Measurements from ENCODE around the gene PRX. TPM values are rescaled to one million over a fixed set of nuclear protein-coding genes. Genes with fewer than 3 reads are reported as not detected.

PRX gene
- total RNA-seq, 1 donor from 2014 or later, result 3.3 TPM

DNA sequence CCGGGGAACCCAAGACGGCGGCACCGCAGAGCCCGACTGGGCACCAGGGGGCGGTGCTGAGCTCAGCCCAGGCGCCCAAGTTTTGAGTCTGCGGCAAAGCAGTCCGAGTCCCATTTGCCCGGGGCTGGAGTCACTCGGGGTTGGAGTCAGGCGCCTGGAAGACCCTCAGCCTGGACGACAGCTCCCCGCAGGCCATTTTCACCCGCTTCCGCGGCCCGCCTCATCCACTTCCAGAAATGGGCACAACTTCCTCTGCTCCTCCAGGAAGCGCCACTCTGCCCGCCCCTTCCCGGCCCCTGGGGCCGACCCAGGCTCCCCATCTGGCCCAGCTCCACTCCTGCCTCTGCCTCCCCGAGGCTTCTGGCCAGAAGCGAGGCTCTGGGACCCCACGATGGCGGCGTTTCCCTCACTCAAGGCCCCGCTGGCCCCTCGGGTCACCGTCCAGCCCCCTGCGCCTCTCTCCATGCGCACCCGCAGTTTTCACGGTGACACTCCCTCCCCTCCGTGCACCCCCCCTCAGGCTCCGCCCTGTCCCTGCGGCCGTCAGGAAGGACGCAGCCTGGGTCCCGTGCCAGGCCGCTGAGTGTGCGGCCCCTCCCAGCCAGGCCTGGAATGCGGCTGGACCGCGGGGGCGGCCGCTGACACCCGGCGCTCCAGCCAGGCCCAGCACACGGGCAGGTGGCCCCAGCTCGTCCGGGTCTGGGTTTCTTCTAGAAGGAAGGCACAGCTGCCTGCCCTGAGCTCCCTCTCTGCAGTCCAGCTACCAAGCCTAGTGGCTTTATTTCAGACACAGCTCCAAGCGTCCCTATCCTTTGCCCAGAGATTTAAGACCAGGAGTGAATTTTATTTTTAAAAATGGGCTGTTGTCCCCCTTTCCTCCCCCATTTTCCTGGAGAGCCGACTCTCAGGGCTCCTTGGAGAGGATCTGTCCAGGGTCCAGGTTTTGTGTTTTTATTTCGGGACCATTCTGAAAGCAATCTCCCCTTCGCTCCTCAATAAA is 7.9 kb upstream of the PRX start:
- intact Hi-C loops (cut with micrococcal nuclease), result no loop called here
- peak overlapping the region; percentile 99 for H3K27ac ChIP-seq (replicated peaks)
- H3K27me3 ChIP-seq (ENCODE audit: low read depth), result no peaks in the 10 kb centered on the region
- peaks cover 74% of the 10 kb centered on the region for H3K4me1 ChIP-seq
- H3K36me3 ChIP-seq, result peaks cover 13% of the 10 kb centered on the region
- H3K4me3 ChIP-seq, result peak overlapping the region; percentile 72
- TF ChIP-seq, protein P1, sequence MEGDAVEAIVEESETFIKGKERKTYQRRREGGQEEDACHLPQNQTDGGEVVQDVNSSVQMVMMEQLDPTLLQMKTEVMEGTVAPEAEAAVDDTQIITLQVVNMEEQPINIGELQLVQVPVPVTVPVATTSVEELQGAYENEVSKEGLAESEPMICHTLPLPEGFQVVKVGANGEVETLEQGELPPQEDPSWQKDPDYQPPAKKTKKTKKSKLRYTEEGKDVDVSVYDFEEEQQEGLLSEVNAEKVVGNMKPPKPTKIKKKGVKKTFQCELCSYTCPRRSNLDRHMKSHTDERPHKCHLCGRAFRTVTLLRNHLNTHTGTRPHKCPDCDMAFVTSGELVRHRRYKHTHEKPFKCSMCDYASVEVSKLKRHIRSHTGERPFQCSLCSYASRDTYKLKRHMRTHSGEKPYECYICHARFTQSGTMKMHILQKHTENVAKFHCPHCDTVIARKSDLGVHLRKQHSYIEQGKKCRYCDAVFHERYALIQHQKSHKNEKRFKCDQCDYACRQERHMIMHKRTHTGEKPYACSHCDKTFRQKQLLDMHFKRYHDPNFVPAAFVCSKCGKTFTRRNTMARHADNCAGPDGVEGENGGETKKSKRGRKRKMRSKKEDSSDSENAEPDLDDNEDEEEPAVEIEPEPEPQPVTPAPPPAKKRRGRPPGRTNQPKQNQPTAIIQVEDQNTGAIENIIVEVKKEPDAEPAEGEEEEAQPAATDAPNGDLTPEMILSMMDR (IDR thresholded peaks at IDR 0.05; ENCODE audit: borderline replicate concordance), result peak; percentile 91
- peak; percentile 95 for DNase-seq
- no peaks in the 10 kb centered on the region for H3K9me3 ChIP-seq (replicated peaks)

DNA sequence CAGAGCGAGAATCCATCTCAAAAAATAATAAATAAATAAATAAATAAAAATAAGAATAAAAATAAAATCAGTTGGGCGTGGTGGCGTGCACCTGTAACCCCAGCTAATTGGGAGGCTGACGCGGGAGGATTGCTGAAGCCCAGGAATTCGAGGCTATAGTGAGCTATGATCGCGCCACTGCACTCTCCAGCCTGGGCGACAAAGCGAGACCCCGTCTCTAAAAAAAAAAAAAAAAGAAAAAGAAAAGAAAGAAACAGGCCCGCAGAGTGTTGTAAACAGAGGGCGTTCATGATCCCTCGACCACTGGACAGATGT is 7.2 kb upstream of the PRX start:
- intact Hi-C loops (cut with micrococcal nuclease), result no loop called here

DNA sequence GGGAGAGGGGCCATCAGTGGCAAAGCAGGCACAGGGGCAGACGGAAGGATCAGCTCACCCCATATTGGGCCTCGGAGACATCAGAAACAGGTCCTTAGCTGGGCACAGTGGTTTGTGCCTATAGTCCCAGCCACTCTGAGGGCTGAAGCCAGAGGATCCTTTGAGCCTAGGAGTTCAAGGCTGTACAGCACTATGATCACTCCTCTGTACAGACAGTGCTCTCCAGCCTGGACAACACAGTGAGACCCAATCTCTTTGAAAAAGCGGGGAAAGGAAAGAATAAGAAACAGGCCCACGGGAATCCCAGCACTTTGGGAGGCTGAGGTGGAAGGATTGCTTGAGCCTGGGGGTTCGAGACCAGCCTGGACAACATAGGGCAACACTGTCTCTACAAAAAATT is 6.6 kb upstream of the PRX start:
- H3K4me1 ChIP-seq, result peaks cover 77% of the 10 kb centered on the region
- TF ChIP-seq, protein P1 (IDR thresholded peaks at IDR 0.05; ENCODE audit: borderline replicate concordance), result no peak
- no peak overlapping the region for H3K4me3 ChIP-seq
- H3K9me3 ChIP-seq (replicated peaks), result no peaks in the 10 kb centered on the region
- intact Hi-C loops (cut with micrococcal nuclease), result no loop called here
- H3K27me3 ChIP-seq (ENCODE audit: low read depth), result no peaks in the 10 kb centered on the region
- peak overlapping the region; percentile 99 for H3K27ac ChIP-seq (replicated peaks)
- peaks cover 13% of the 10 kb centered on the region for H3K36me3 ChIP-seq
- no peak for DNase-seq

More for the DNA sequence above, 7.2 kb upstream of the PRX start:
- TF ChIP-seq, protein P1 (IDR thresholded peaks at IDR 0.05; ENCODE audit: borderline replicate concordance), result no peak
- Histone ChIP-seq H3K4me3 (peak overlapping the region; percentile 72), H3K4me1 (peaks cover 77% of the 10 kb centered on the region), H3K27me3 (ENCODE audit: low read depth) (no peaks in the 10 kb centered on the region), H3K27ac (replicated peaks) (peak overlapping the region; percentile 99), H3K9me3 (replicated peaks) (no peaks in the 10 kb centered on the region), H3K36me3 (peaks cover 13% of the 10 kb centered on the region)
- no peak for DNase-seq

DNA sequence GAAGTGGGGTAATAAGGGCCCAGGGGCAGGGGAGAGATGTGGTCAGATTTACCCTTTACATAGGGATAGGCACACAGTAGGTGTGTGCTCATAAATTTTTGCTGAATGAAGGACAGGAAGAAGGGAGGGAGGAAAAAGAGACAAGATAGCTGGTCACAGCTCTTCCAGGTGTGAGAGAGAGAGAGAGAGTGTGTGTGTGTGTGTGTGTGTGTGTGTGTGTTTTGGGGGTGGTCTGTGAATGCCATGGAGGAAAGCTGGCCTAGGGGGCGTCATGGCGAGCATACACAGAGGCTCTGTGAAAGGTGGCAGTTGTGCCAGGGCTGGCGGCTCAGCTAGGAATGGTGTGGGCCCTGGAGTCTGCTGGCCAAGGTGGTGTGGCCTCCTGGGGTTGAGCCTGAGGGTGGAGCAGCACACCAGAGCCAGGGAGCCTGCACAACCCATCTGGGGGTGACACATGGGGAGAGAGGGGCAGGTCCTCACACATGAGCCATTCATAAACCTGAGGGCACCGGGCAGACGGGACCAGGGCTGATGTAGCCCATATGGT is 6.0 kb upstream of the PRX start:
- H3K27ac ChIP-seq (replicated peaks), result peak overlapping the region; percentile 99

DNA sequence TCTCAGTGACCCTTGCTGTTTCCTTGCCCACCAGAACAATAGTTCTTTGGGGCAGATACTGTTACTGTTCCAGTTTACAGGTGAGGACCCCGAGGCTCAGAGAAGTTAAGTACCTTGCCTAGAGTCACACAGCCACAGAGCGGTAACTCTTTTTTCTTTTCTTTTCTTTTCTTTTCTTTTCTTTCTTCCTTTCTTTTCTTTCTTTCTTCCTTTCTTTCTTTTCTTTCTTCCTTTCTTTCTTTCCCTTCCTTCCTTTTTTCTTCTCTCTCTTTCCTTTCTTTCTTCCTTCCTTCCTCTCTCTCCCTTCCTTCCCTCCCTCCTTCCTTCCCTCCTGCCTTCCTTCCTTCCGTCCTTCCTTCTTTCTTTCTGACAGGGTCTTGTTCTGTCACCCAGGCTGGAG is 4.9 kb upstream of the PRX start:
- H3K36me3 ChIP-seq, result peaks cover 10% of the 10 kb centered on the region
- no peaks in the 10 kb centered on the region for H3K27me3 ChIP-seq (ENCODE audit: low read depth)
- TF ChIP-seq, protein P1 (IDR thresholded peaks at IDR 0.05; ENCODE audit: borderline replicate concordance), result no peak
- peaks cover 77% of the 10 kb centered on the region for H3K4me1 ChIP-seq
- H3K9me3 ChIP-seq (replicated peaks), result no peaks in the 10 kb centered on the region
- no peak for DNase-seq
- peak overlapping the region; percentile 99 for H3K27ac ChIP-seq (replicated peaks)
- intact Hi-C loops (cut with micrococcal nuclease), result no loop called here
- H3K4me3 ChIP-seq, result no peak overlapping the region

More for the DNA sequence above, 6.0 kb upstream of the PRX start:
- H3K4me1 ChIP-seq, result peaks cover 77% of the 10 kb centered on the region
- no peak overlapping the region for H3K4me3 ChIP-seq
- H3K27me3 ChIP-seq (ENCODE audit: low read depth), result no peaks in the 10 kb centered on the region
- no peak for DNase-seq
- H3K36me3 ChIP-seq, result peaks cover 13% of the 10 kb centered on the region
- intact Hi-C loops (cut with micrococcal nuclease), result no loop called here
- no peaks in the 10 kb centered on the region for H3K9me3 ChIP-seq (replicated peaks)
- TF ChIP-seq, protein P1 (IDR thresholded peaks at IDR 0.05; ENCODE audit: borderline replicate concordance), result no peak
